H1 (cell line): ENCODE data around the gene SLC30A3. TPM values are rescaled to one million over a fixed set of nuclear protein-coding genes. Genes with fewer than 3 reads are reported as not detected.

Source experiments
- CTCF ChIA-PET: fragments of 300-600 bp; sonication (Branson Sonifier 250); formaldehyde crosslinking; loops from one replicate; lab custom pipeline; 2021; ENCODE audit not compliant: partially characterized antibody; lab: Charles Lee
- POLR2A ChIA-PET: fragments of 300-600 bp; sonication (Branson Sonifier 250); formaldehyde crosslinking; loops from one replicate; lab custom pipeline; 2021; ENCODE audit warnings: inconsistent platforms; ENCODE audit not compliant: partially characterized antibody; lab: Charles Lee
- DNase-seq, 2 experiments: peaks; one replicate each; pipeline versions ENCODE4 v3.0.0 to v3.0.0-alpha.2; 2010 to 2022; ENCODE audit warnings: low spot score in 2 of 2, low read depth in 1 of 2, mixed read lengths in 1 of 2
- FAIRE-seq: peaks from 2 replicates; lab custom pipeline; 2011; peaks lifted over from hg19 to GRCh38; lab: Jason Lieb, UNC
- H2AFZ ChIP-seq: 2 replicates; pipeline ENCODE4 v1.8.1; 2012; ENCODE audit warnings: low read length, inconsistent platforms
- H2AK5ac ChIP-seq: 2 replicates; pipeline ENCODE4 v1.6.1; 2013; ENCODE audit warnings: low read depth, low read length
- H2BK120ac ChIP-seq: replicated peaks from 2 replicates; pipeline ENCODE3; 2013; ENCODE audit warnings: low read depth, low read length, inconsistent platforms
- H2BK12ac ChIP-seq: 2 replicates; pipeline ENCODE4 v1.6.1; 2013; ENCODE audit warnings: low read depth, low read length
- H2BK15ac ChIP-seq: 2 replicates; pipeline ENCODE4 v1.6.1; 2013; ENCODE audit warnings: low read length
- H2BK20ac ChIP-seq: 2 replicates; pipeline ENCODE4 v1.6.1; 2013; ENCODE audit warnings: low read length
- H2BK5ac ChIP-seq: 2 replicates; pipeline ENCODE4 v1.6.1; 2013; ENCODE audit warnings: low read depth, low read length
- H3K14ac ChIP-seq: 2 replicates; pipeline ENCODE4 v1.6.1; 2013; ENCODE audit warnings: inconsistent platforms; ENCODE audit not compliant: insufficient read length
- H3K18ac ChIP-seq: 2 replicates; pipeline ENCODE4 v1.6.1; 2013; ENCODE audit warnings: low read length; ENCODE audit errors: extremely low read depth
- H3K23ac ChIP-seq: 2 replicates; pipeline ENCODE4 v1.6.1; 2013; ENCODE audit warnings: inconsistent platforms; ENCODE audit not compliant: insufficient read length
- H3K23me2 ChIP-seq: 2 replicates; pipeline ENCODE4 v1.6.1; 2013; ENCODE audit warnings: low read depth, low read length
- H3K27ac ChIP-seq: 2 replicates; pipeline ENCODE4 v1.6.1; 2011; ENCODE audit warnings: low read depth, low read length, inconsistent platforms
- H3K27me3 ChIP-seq, 4 experiments: replicated peaks in 1 of 4; 1 replicate in 1 of 4; 2 replicates in 3 of 4; pipeline versions ENCODE4 v1.6.1 to v1.8.1; 2011 to 2013; ENCODE audit warnings: low read length in 3 of 4, mild to moderate bottlenecking in 3 of 4, inconsistent platforms in 2 of 4, mixed read lengths in 2 of 4, moderate library complexity in 1 of 4; ENCODE audit not compliant: control insufficient read depth in 3 of 4, insufficient read depth in 3 of 4; ENCODE audit errors: extremely low read depth in 1 of 4
- H3K36me3 ChIP-seq, 4 experiments: 2 replicates each; pipeline versions ENCODE4 v1.6.1 to v1.8.1; 2011 to 2013; ENCODE audit warnings: mild to moderate bottlenecking in 4 of 4, low read length in 3 of 4, moderate library complexity in 2 of 4, control low read depth in 1 of 4, inconsistent platforms in 1 of 4; ENCODE audit not compliant: insufficient read depth in 4 of 4, control insufficient read depth in 2 of 4
- H3K4ac ChIP-seq: replicated peaks from 2 replicates; pipeline ENCODE3; 2013; ENCODE audit warnings: low read length, low read depth, mixed read lengths, inconsistent platforms; ENCODE audit not compliant: insufficient read length
- H3K4me1 ChIP-seq, 4 experiments: replicated peaks in 1 of 4; 1 replicate in 1 of 4; 2 replicates in 3 of 4; pipeline versions ENCODE4 v1.6.1 to v1.8.1; 2011 to 2013; ENCODE audit warnings: low read length in 3 of 4, inconsistent platforms in 2 of 4, mixed read lengths in 1 of 4; ENCODE audit not compliant: insufficient read depth in 4 of 4, control insufficient read depth in 3 of 4
- H3K4me2 ChIP-seq, 2 experiments: 2 replicates each; pipeline versions ENCODE4 v1.6.1 to v1.8.1; 2011 to 2013; ENCODE audit warnings: low read depth in 2 of 2, low read length in 2 of 2, control low read depth in 1 of 2, inconsistent platforms in 1 of 2, mild to moderate bottlenecking in 1 of 2; ENCODE audit not compliant: insufficient read depth in 1 of 2
- H3K4me3 ChIP-seq, 4 experiments: fragments of 200-600, 300-600 bp in 1 of 4; sonication (generic), shearing (Covaris generic), sonication (Bioruptor Twin) in 1 of 4; 2 replicates each; pipeline versions ENCODE4 v1.5.1 to v1.8.1; 2011 to 2016; ENCODE audit warnings: low read length in 4 of 4, low read depth in 3 of 4, control low read depth in 2 of 4, inconsistent platforms in 2 of 4, mild to moderate bottlenecking in 2 of 4, mixed read lengths in 1 of 4, moderate library complexity in 1 of 4; ENCODE audit not compliant: insufficient read depth in 2 of 4; ENCODE audit errors: extremely low read depth in 1 of 4
- H3K56ac ChIP-seq: replicated peaks from 2 replicates; pipeline ENCODE3; 2013; ENCODE audit warnings: low read depth, mild to moderate bottlenecking, mixed read lengths, low read length, inconsistent platforms; ENCODE audit not compliant: insufficient read length
- H3K79me1 ChIP-seq: 2 replicates; pipeline ENCODE4 v1.6.1; 2013; ENCODE audit warnings: low read depth, low read length, control low read depth
- H3K79me2 ChIP-seq, 2 experiments: 2 replicates each; pipeline versions ENCODE4 v1.6.1 to v1.8.1; 2012 to 2013; ENCODE audit warnings: low read length in 2 of 2, mild to moderate bottlenecking in 2 of 2, inconsistent platforms in 1 of 2; ENCODE audit not compliant: insufficient read depth in 2 of 2, control insufficient read depth in 1 of 2
- H3K9ac ChIP-seq, 4 experiments: replicated peaks in 1 of 4; 1 replicate in 1 of 4; 2 replicates in 3 of 4; pipeline versions ENCODE4 v1.6.1 to v1.8.1; 2011 to 2013; ENCODE audit warnings: low read depth in 3 of 4, low read length in 3 of 4, control low read depth in 2 of 4, mild to moderate bottlenecking in 2 of 4, moderate library complexity in 2 of 4, inconsistent platforms in 1 of 4; ENCODE audit errors: extremely low read depth in 1 of 4
- H3K9me3 ChIP-seq, 2 experiments: 2 replicates each; pipeline versions ENCODE4 v1.6.1 to v1.8.1; 2012 to 2013; ENCODE audit warnings: mild to moderate bottlenecking in 2 of 2, moderate library complexity in 2 of 2, control low read depth in 1 of 2, inconsistent platforms in 1 of 2, low read depth in 1 of 2, low read length in 1 of 2, mixed read lengths in 1 of 2; ENCODE audit not compliant: insufficient read depth in 2 of 2
- H4K20me1 ChIP-seq, 2 experiments: replicated peaks in 1 of 2; 2 replicates each; pipeline versions ENCODE3 to v1.8.1; 2011 to 2013; ENCODE audit warnings: inconsistent platforms in 2 of 2, low read length in 2 of 2, mild to moderate bottlenecking in 1 of 2; ENCODE audit not compliant: insufficient read depth in 2 of 2, control insufficient read depth in 1 of 2
- H4K5ac ChIP-seq: 2 replicates; pipeline ENCODE4 v1.6.1; 2013; ENCODE audit warnings: low read length, low read depth, mixed read lengths, inconsistent platforms; ENCODE audit not compliant: insufficient read length
- H4K8ac ChIP-seq: 2 replicates; pipeline ENCODE4 v1.8.0; 2013; ENCODE audit warnings: mild to moderate bottlenecking, moderate library complexity, low read length, inconsistent platforms; ENCODE audit not compliant: insufficient read depth; ENCODE audit errors: extremely low read depth
- H4K91ac ChIP-seq: replicated peaks from 2 replicates; pipeline ENCODE3; 2013; ENCODE audit warnings: low read length, mixed read lengths, inconsistent platforms; ENCODE audit not compliant: insufficient read length
- CTBP2 ChIP-seq: IDR thresholded peaks from 2 replicates; pipeline ENCODE4 v1.7.0; 2011; ENCODE audit warnings: borderline replicate concordance, mild to moderate bottlenecking, moderate library complexity, mixed read lengths, low read length; ENCODE audit not compliant: insufficient read depth, insufficient read length
- GTF2F1 ChIP-seq: IDR thresholded peaks from 2 replicates; pipeline ENCODE4 v1.6.1; 2012; ENCODE audit warnings: low read depth, low read length, improper control_type of control experiment, borderline replicate concordance
- KDM1A ChIP-seq: fragments of 200-600, 300-600 bp; sonication (generic); IDR thresholded peaks from 2 replicates; pipeline ENCODE4 v1.7.1; 2016; ENCODE audit warnings: mild to moderate bottlenecking, low read length, borderline replicate concordance
- KDM4A ChIP-seq: IDR thresholded peaks from one replicate; pipeline ENCODE4 v1.7.1; 2012; ENCODE audit warnings: low read depth, mild to moderate bottlenecking, moderate library complexity, low read length, inconsistent platforms; ENCODE audit not compliant: severe bottlenecking
- NRF1 ChIP-seq: IDR thresholded peaks from 2 replicates; pipeline ENCODE4 v1.6.1; 2011; ENCODE audit warnings: mild to moderate bottlenecking, low read depth, low read length, improper control_type of control experiment
- PHF8 ChIP-seq: fragments of 200-600 bp; sonication (generic); conservative IDR thresholded peaks from 2 replicates; pipeline ENCODE4 v1.7.1; 2012; ENCODE audit warnings: low read depth, mild to moderate bottlenecking, inconsistent platforms, low read length, moderate library complexity
- RAD21 ChIP-seq, 2 experiments: IDR thresholded peaks in 1 of 2; conservative IDR thresholded peaks in 1 of 2; 2 replicates each; pipeline ENCODE4 v1.6.1; 2011; ENCODE audit warnings: low read depth in 2 of 2, low read length in 2 of 2, improper control_type of control experiment in 1 of 2, inconsistent platforms in 1 of 2, mild to moderate bottlenecking in 1 of 2, moderate library complexity in 1 of 2
- TCF12 ChIP-seq: IDR thresholded peaks from 2 replicates; pipeline ENCODE4 v1.6.1; 2011; ENCODE audit warnings: low read depth, mild to moderate bottlenecking, low read length
- USF2 ChIP-seq: IDR thresholded peaks from 2 replicates; pipeline ENCODE4 v1.6.1; 2011; ENCODE audit warnings: low read length, improper control_type of control experiment
- WGBS, 2 experiments: shearing (Covaris generic) in 1 of 2; methylation state at CpG; one replicate each; pipeline versions ENCODE4 v1.1.6 to v1.1.7; 2013 to 2015; ENCODE audit warnings: low lambda C conversion rate in 2 of 2, mixed read lengths in 2 of 2, inconsistent platforms in 1 of 2, low coverage in 1 of 2, missing lambda C conversion rate in 1 of 2; ENCODE audit not compliant: insufficient replicate concordance in 2 of 2, insufficient coverage in 1 of 2, insufficient read length in 1 of 2; ENCODE audit errors: extremely low coverage in 1 of 2, missing lambda C conversion rate in 1 of 2; 5-methylcytosine and 5-hydroxymethylcytosine counted together
- polyA plus RNA-seq, 7 experiments: library from polyadenylated mRNA; depleted of rRNA in 3 of 7; stranded (reverse) in 5 of 7; unstranded in 2 of 7; fragments of >200 nt in 5 of 7; fragments of 200-250 nt in 2 of 7; gene quantifications; 1 replicate in 5 of 7; 2 replicates in 1 of 7; 4 replicates in 1 of 7; pipeline versions ENCODE4 v1.2.1 to v1.2.3, GENCODE V29; 2011 to 2013; ENCODE audit warnings: missing spikeins in 2 of 7, mixed read lengths in 2 of 7
- total RNA-seq: library from RNA; stranded (reverse); fragmentation: NEBNext Ultra II Directional; extraction: Animal tissue kit (Norgen Biotek cat#: 25700); gene quantifications from 2 replicates; pipeline ENCODE4 v1.2.1, GENCODE V29; 2021

SLC30A3 gene
- total and polyA plus RNA-seq, 2 of the 8 experiments (the other 6 are each of a cell fraction or from before 2014, with no cell fraction given), result 15.2 to 30.7 TPM

- Histone ChIP-seq H3K27ac (no peak overlapping the region), H3K79me2 (peaks cover 0 to 11% of the 10 kb centered on the region in 2 experiments; a peak in 2 of 4 replicates), H2AK5ac (no peak overlapping the region), H3K27me3 (no peaks in the 10 kb centered on the region), H3K4ac (no peak overlapping the region), H2BK120ac (no peak overlapping the region), H3K9ac (no peak overlapping the region), H4K20me1 (peaks cover 0 to 20% of the 10 kb centered on the region in 2 experiments), H3K4me3 (no peak overlapping the region), H3K4me1 (no peaks in the 10 kb centered on the region; a peak in 2 of 7 replicates), H3K56ac (no peak overlapping the region), H2BK20ac (no peak overlapping the region), H4K91ac (no peak overlapping the region)
- POLR2A ChIA-PET, result interaction anchor here (1.0 to 6.8 kb wide), 3 partner anchors 12 to 20 kb away, joined by 3 to 42 read pairs (median 6); no protein-coding TSS in a partner anchor
- TF ChIP-seq CTBP2 (no peak), KDM4A (no peak), KDM1A (no peak), NRF1 (no peak), PHF8 (no peak), TCF12 (no peak), GTF2F1 (no peak), RAD21 (IDR thresholded peaks at IDR 0.05 in 1 of 2, conservative IDR thresholded peaks at IDR 0.05 in 1 of 2; ENCODE audit: low read depth in 2 of 2, low read length in 2 of 2) (no peak), USF2 (no peak)
- TF ChIP-seq, all 59 proteins: peak for 0
- Histone ChIP-seq H4K5ac (no peak overlapping the region), H3K79me1 (no peaks in the 10 kb centered on the region), H2AFZ (no peak overlapping the region), H3K36me3 (peaks cover 57 to 83% (median 74%) of the 10 kb centered on the region in 4 experiments), H3K23me2 (peaks cover 5% of the 10 kb centered on the region), H3K4me2 (no peak overlapping the region), H3K14ac (no peak overlapping the region), H2BK12ac (no peak overlapping the region), H3K23ac (no peak overlapping the region), H3K18ac (no peak overlapping the region), H3K9me3 (no peaks in the 10 kb centered on the region), H4K8ac (no peak overlapping the region), H2BK5ac (no peak overlapping the region), H2BK15ac (no peak overlapping the region)
- 95% methylated on average over 6 of the region's 6 CpGs; no CpG with 5 or more reads in 1 of the 2 experiments for WGBS, 2 experiments
- FAIRE-seq (no peak), DNase-seq (no peak)
- CTCF ChIA-PET, result interaction anchor here (0.8 to 1.1 kb wide), 2 partner anchors 15 to 126 kb away, joined by 3 read pairs; no protein-coding TSS in a partner anchor
Measured at GRCh38 chr2:27206346-27206745, 56.5 kb downstream of the SLC30A3 start.
